ENCODE measurements around the gene NUP205.

Gene NUP205

GRCh38 chr7:135560631-135561030, 2.9 kb downstream of the NUP205 start:
- Histone ChIP-seq H3K27ac (no peak overlapping the region), H3K4me3 (no peak overlapping the region)
- no peak for TF ChIP-seq CTCF (IDR thresholded peaks at IDR 0.05)
- DNase-seq (ENCODE audit: low spot score): no peak

- no peak overlapping the region for H3K27ac ChIP-seq
- no peak overlapping the region for H3K4me3 ChIP-seq
- DNase-seq (ENCODE audit: low spot score): no peak
- no peak for TF ChIP-seq CTCF (IDR thresholded peaks at IDR 0.05)
Observed at GRCh38 chr7:135562720-135563119, 5.0 kb downstream of the NUP205 start.

GRCh38 chr7:135571834-135572233, 14.1 kb downstream of the NUP205 start:
- no peak for TF ChIP-seq CTCF (IDR thresholded peaks at IDR 0.05)
- Histone ChIP-seq H3K27ac (no peak overlapping the region), H3K4me3 (no peak overlapping the region)
- DNase-seq (ENCODE audit: low spot score): no peak

- DNase-seq (ENCODE audit: low spot score): no peak
- TF ChIP-seq CTCF (IDR thresholded peaks at IDR 0.05): no peak
- Histone ChIP-seq H3K27ac (no peak overlapping the region), H3K4me3 (no peak overlapping the region)
Observed at GRCh38 chr7:135573541-135573940, 15.8 kb downstream of the NUP205 start.

- Histone ChIP-seq H3K4me3 (no peak overlapping the region), H3K27ac (no peak overlapping the region)
- no peak for TF ChIP-seq CTCF (IDR thresholded peaks at IDR 0.05)
- no peak for DNase-seq (ENCODE audit: low spot score)
Observed at GRCh38 chr7:135575296-135575695, 17.6 kb downstream of the NUP205 start.

GRCh38 chr7:135578569-135578968, 20.9 kb downstream of the NUP205 start:
- Histone ChIP-seq H3K4me3 (no peak overlapping the region), H3K27ac (no peak overlapping the region)
- no peak for DNase-seq (ENCODE audit: low spot score)
- TF ChIP-seq CTCF (IDR thresholded peaks at IDR 0.05): no peak

- H3K4me3 ChIP-seq: no peak overlapping the region
- DNase-seq (ENCODE audit: low spot score): no peak
- no peak for TF ChIP-seq CTCF (IDR thresholded peaks at IDR 0.05)
- H3K27ac ChIP-seq: no peak overlapping the region
Observed at GRCh38 chr7:135584362-135585353, 26.9 kb downstream of the NUP205 start.

Measured in coronary artery (tissue), 2 donors.